Measurements from ENCODE around the gene RAB21. TPM values are rescaled to one million over a fixed set of nuclear protein-coding genes. Genes with fewer than 3 reads are reported as not detected.
A peak's percentile ranks its signal among the peaks of the same experiment; 100 is the strongest.

The RAB21 gene
- total RNA-seq, 4 donors from 2014 or later = 15.9 to 48.4 (median 29.9) TPM

DNA sequence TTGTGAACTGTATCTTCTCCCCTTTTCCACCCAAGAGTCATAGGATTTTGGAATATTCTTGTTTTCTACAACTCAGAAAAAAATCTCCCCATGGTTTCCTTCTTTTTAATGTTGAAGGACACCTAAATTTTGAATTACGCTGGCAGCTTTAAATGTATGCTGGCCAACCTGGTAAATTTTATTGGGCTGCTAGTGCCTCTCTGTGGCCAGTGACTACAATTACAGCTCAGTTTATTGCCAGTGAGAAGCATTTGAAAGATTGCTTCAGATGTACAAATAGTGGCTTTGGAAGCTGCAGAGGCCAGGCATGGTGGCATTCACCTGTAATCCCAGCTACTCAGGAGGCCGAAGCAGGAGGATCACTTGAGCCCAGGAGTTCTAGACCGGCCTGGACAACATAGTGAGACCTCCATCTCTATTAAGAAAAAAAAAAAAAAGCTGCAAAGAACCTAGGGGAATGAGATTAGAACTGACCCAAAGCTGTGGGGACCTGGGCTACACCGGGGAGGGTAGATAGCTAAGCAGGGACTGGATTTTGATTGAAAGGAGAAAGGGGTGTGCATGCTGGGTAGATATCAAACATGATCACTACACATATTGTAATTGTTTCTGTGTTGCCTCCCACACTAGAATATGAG, 7.6 kb upstream of the RAB21 start:
- H3K27ac ChIP-seq = no peak overlapping the region
- no peaks in the 10 kb centered on the region for H3K9me3 ChIP-seq
- DNase-seq = peak; percentile 46
- H3K4me1 ChIP-seq = peaks cover 0 to 6% (median 2%) of the 10 kb centered on the region in 4 donors
- no peaks in the 10 kb centered on the region for H3K36me3 ChIP-seq
- no peak overlapping the region for H3K4me3 ChIP-seq
- intact Hi-C loops (cut with DNase I; ENCODE audit: low total_unique reads) (loop anchor here (10.0 kb wide), 2 partner anchors 82 to 332 kb away; partner anchors contain the start of genes THAP2 and ZFC3H1), in situ Hi-C loops (cut with MboI; ENCODE audit: low pct_ligation_motif_present in 1 of 4, low pct_unique_long_range_greater_than_20kb in 1 of 4, low sequenced_read_pairs in 3 of 4) (loop anchor here (10.0 to 25.0 kb wide), 3 partner anchors 72 to 335 kb away; no protein-coding TSS in a partner anchor)
- 20 to 29% methylated on average over 1 to 4 of the region's 4 CpGs for WGBS, 2 donors (ENCODE audit: low coverage in 1 of 2)
- TF ChIP-seq, protein P1, sequence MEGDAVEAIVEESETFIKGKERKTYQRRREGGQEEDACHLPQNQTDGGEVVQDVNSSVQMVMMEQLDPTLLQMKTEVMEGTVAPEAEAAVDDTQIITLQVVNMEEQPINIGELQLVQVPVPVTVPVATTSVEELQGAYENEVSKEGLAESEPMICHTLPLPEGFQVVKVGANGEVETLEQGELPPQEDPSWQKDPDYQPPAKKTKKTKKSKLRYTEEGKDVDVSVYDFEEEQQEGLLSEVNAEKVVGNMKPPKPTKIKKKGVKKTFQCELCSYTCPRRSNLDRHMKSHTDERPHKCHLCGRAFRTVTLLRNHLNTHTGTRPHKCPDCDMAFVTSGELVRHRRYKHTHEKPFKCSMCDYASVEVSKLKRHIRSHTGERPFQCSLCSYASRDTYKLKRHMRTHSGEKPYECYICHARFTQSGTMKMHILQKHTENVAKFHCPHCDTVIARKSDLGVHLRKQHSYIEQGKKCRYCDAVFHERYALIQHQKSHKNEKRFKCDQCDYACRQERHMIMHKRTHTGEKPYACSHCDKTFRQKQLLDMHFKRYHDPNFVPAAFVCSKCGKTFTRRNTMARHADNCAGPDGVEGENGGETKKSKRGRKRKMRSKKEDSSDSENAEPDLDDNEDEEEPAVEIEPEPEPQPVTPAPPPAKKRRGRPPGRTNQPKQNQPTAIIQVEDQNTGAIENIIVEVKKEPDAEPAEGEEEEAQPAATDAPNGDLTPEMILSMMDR (IDR thresholded peaks at IDR 0.05) = peak; percentile 65 to 83 (median 73)
- TF ChIP-seq POLR2AphosphoS5 (IDR thresholded peaks at IDR 0.05) = no peak
- no peak for TF ChIP-seq POLR2A (IDR thresholded peaks at IDR 0.05)
- TF ChIP-seq EP300 (IDR thresholded peaks at IDR 0.05; ENCODE audit: low read depth) = no peak
- H3K27me3 ChIP-seq = no peaks in the 10 kb centered on the region

DNA sequence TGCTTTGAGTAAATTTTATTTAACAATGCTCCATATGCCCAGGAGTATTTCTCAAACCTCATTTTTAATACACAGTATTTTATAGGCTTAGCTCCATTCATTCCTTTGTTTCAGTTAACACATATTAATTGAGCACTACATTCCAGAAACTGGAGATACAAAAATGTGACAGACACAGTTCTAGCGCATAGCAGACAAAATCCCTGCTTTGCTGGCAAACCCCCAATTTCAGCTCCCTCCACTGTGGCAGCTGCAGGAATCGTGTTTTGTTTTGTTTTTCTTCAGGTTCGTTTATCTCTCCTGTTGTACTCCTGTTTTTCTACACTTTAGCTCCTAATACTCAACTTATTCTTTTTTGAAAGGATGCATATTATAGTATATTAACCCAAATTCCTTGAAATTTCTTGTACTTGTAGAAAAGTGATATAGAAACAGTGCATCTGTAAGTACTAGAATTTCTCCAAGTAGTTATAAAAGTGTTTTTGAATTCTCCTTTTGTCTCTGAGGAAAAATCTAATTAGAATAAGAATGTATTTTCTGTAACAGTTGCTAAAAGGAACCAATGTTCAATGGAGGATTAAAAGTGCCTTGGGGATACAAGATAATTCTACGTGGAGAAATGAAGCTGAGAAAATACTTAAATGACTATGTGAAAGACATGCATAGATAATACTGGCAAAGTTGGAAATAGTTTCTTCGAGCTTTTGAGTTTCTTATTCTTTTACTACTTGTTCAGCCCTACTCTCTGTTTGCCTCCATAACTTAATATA, 6.4 kb upstream of the RAB21 start:
- TF ChIP-seq POLR2A (IDR thresholded peaks at IDR 0.05) (no peak), EP300 (IDR thresholded peaks at IDR 0.05; ENCODE audit: low read depth) (no peak), POLR2AphosphoS5 (IDR thresholded peaks at IDR 0.05) (no peak)
- TF ChIP-seq, protein P1 (IDR thresholded peaks at IDR 0.05) = no peak
- WGBS, 2 donors (ENCODE audit: low coverage in 1 of 2) = 44 to 50% methylated on average over 5 of the region's 5 CpGs
- in situ Hi-C loops (cut with MboI; ENCODE audit: low pct_ligation_motif_present in 1 of 4, low pct_unique_long_range_greater_than_20kb in 1 of 4, low sequenced_read_pairs in 3 of 4) = loop anchor here (10.0 to 25.0 kb wide), 3 partner anchors 73 to 336 kb away; no protein-coding TSS in a partner anchor
- peaks cover 0 to 6% (median 2%) of the 10 kb centered on the region in 4 donors for H3K4me1 ChIP-seq
- no peaks in the 10 kb centered on the region for H3K36me3 ChIP-seq
- no peak overlapping the region for H3K27ac ChIP-seq
- no peaks in the 10 kb centered on the region for H3K9me3 ChIP-seq
- no peak for DNase-seq
- H3K27me3 ChIP-seq = no peaks in the 10 kb centered on the region
- H3K4me3 ChIP-seq = no peak overlapping the region
- intact Hi-C loops (cut with DNase I; ENCODE audit: low total_unique reads) = loop anchor here (10.0 kb wide), 2 partner anchors 83 to 333 kb away; partner anchors contain the start of genes THAP2 and ZFC3H1

DNA sequence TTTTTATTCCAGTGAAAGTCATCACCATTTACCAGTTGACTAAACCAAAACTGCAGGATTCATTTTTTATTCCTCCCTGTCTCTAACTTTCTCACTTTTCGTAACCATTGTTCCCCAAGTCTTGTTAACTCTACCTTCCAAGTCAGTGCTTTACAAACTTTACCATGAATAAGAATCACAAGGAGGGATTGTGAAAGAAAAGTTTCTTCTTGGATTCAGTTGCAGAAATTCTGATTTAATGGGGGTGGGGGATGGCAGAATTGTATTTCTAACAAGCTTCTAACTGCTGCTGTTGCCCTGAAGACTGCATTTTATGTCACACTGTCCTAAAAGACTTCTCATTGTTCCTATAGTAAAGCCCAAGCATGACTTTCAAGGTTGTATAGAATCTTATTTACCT, 5.0 kb upstream of the RAB21 start:
- in situ Hi-C loops (cut with MboI; ENCODE audit: low pct_ligation_motif_present in 1 of 4, low pct_unique_long_range_greater_than_20kb in 1 of 4, low sequenced_read_pairs in 3 of 4) = loop anchor here (10.0 to 25.0 kb wide), 4 partner anchors 75 to 337 kb away; no protein-coding TSS in a partner anchor
- H3K9me3 ChIP-seq = no peaks in the 10 kb centered on the region
- intact Hi-C loops (cut with DNase I; ENCODE audit: low total_unique reads) = loop anchor here (10.0 kb wide), 2 partner anchors 85 to 335 kb away; partner anchors contain the start of genes THAP2 and ZFC3H1
- no peaks in the 10 kb centered on the region for H3K36me3 ChIP-seq
- TF ChIP-seq POLR2A (IDR thresholded peaks at IDR 0.05) (no peak), EP300 (IDR thresholded peaks at IDR 0.05; ENCODE audit: low read depth) (no peak), POLR2AphosphoS5 (IDR thresholded peaks at IDR 0.05) (no peak)
- TF ChIP-seq, protein P1 (IDR thresholded peaks at IDR 0.05) = no peak
- DNase-seq = no peak
- no peaks in the 10 kb centered on the region for H3K27me3 ChIP-seq
- H3K4me3 ChIP-seq = no peak overlapping the region
- H3K27ac ChIP-seq = no peak overlapping the region
- H3K4me1 ChIP-seq = peaks cover 0 to 13% (median 3%) of the 10 kb centered on the region in 4 donors
- WGBS, 2 donors (ENCODE audit: low coverage in 1 of 2) = 94 to 100% methylated on average over 1 of the region's 1 CpG

DNA sequence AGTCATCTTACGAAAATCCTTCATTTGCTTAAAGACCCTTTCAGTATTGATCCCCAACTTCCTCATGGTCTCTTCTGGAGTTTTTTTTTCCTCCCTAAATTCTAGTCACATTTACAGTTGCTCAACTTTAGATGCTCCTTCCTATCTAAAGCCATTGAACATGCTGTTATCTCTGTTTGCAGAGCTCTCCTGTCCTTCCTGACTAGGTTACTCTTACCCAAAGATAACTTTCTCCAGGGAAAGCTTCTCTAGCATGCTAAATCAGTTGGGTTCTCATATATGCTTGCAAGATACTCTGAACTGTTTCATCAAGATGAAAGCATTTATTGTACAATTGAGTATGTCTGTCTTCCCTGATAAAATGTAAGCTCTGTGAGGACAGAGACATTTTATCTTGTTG, 1.8 kb upstream of the RAB21 start:
- Histone ChIP-seq H3K4me3 (no peak overlapping the region), H3K27ac (no peak overlapping the region), H3K27me3 (no peaks in the 10 kb centered on the region), H3K4me1 (peaks cover 6 to 27% (median 17%) of the 10 kb centered on the region in 4 donors), H3K9me3 (no peaks in the 10 kb centered on the region), H3K36me3 (peaks cover 0 to 7% (median 0%) of the 10 kb centered on the region in 4 donors)
- 80 to 91% methylated on average over 1 of the region's 1 CpG for WGBS, 2 donors (ENCODE audit: low coverage in 1 of 2)
- in situ Hi-C loops (cut with MboI; ENCODE audit: low pct_ligation_motif_present in 1 of 4, low pct_unique_long_range_greater_than_20kb in 1 of 4, low sequenced_read_pairs in 3 of 4) = loop anchor here in 1 of 4 donors (10.0 kb wide), 1 partner anchor 92 kb away; no protein-coding TSS in a partner anchor
- intact Hi-C loops (cut with DNase I; ENCODE audit: low total_unique reads) = no loop called here
- TF ChIP-seq, protein P1 (IDR thresholded peaks at IDR 0.05) = no peak
- TF ChIP-seq POLR2A (IDR thresholded peaks at IDR 0.05) (no peak), POLR2AphosphoS5 (IDR thresholded peaks at IDR 0.05) (no peak), EP300 (IDR thresholded peaks at IDR 0.05; ENCODE audit: low read depth) (no peak)
- no peak for DNase-seq
